Measurements from ENCODE around the gene TAF1.
"Not testable (repeated sequence)": the region's sequence is repeated elsewhere in the genome, so short reads cannot be mapped to it uniquely, and the experiment has no call there.

Gene TAF1

GRCh38 chrX:71439896-71440295, 73.7 kb downstream of the TAF1 start:
- DNase-seq: no peak

- no peak for DNase-seq
Observed at GRCh38 chrX:71440401-71440800, 74.2 kb downstream of the TAF1 start.

GRCh38 chrX:71441809-71442208, 75.7 kb downstream of the TAF1 start:
- not testable (repeated sequence) for DNase-seq

GRCh38 chrX:71450433-71451106, 84.4 kb downstream of the TAF1 start:
- no peak for DNase-seq

- DNase-seq: not testable (repeated sequence)
Observed at GRCh38 chrX:71451518-71451917, 85.4 kb downstream of the TAF1 start.

- DNase-seq: no peak
Observed at GRCh38 chrX:71453056-71453455, 86.9 kb downstream of the TAF1 start.

GRCh38 chrX:71454222-71454621, 88.1 kb downstream of the TAF1 start:
- no peak for DNase-seq

- DNase-seq: no peak
Observed at GRCh38 chrX:71458866-71459265, 92.7 kb downstream of the TAF1 start.

- DNase-seq: no peak
Observed at GRCh38 chrX:71464968-71465367, 98.8 kb downstream of the TAF1 start.

GRCh38 chrX:71466979-71467523, 100.9 kb downstream of the TAF1 start:
- DNase-seq: no peak

GRCh38 chrX:71475785-71476540, 109.8 kb downstream of the TAF1 start:
- no peak for DNase-seq

- DNase-seq: no peak
Observed at GRCh38 chrX:71482228-71482958, 116.2 kb downstream of the TAF1 start.

- DNase-seq: no peak
Observed at GRCh38 chrX:71487814-71488213, 121.7 kb downstream of the TAF1 start.

- DNase-seq: no peak
Observed at GRCh38 chrX:71489540-71489939, 123.4 kb downstream of the TAF1 start.

GRCh38 chrX:71492231-71493065, 126.3 kb downstream of the TAF1 start:
- no peak for DNase-seq

- no peak for DNase-seq
Observed at GRCh38 chrX:71493111-71493613, 127.0 kb downstream of the TAF1 start.

- DNase-seq: not testable (repeated sequence)
Observed at GRCh38 chrX:71495979-71496378, 129.8 kb downstream of the TAF1 start.

- DNase-seq: no peak
Observed at GRCh38 chrX:71496476-71496875, 130.3 kb downstream of the TAF1 start.

- not testable (repeated sequence) for DNase-seq
Observed at GRCh38 chrX:71502080-71502479, 135.9 kb downstream of the TAF1 start.

GRCh38 chrX:71504346-71504745, 138.2 kb downstream of the TAF1 start:
- DNase-seq: no peak

GRCh38 chrX:71509289-71509688, 143.1 kb downstream of the TAF1 start:
- no peak for DNase-seq

GRCh38 chrX:71510161-71510560, 144.0 kb downstream of the TAF1 start:
- DNase-seq: no peak

All from NCI-H1436 treated with DMSO at 0.1 percent for 48 hours (cell line).